ENCODE data around the gene TTL.

Gene TTL

GRCh38 chr2:112483042-112483473 lies 1.1 kb downstream of the TTL start:
- peak; percentile 46 for DNase-seq (ENCODE audit: extremely low spot score)
- POLR2A ChIA-PET, result interaction anchor here (1.2 to 1.6 kb wide), 4 partner anchors 8 to 100 kb away, joined by 3 to 10 read pairs (median 5); no protein-coding TSS in a partner anchor
- TF ChIP-seq BHLHE40 (IDR thresholded peaks at IDR 0.05; ENCODE audit: borderline replicate concordance), result no peak
- TF ChIP-seq SUZ12 (IDR thresholded peaks at IDR 0.05), result no peak
- TF ChIP-seq L3MBTL2 (conservative IDR thresholded peaks at IDR 0.05), result peak; percentile 79
- TF ChIP-seq HDGF (IDR thresholded peaks at IDR 0.05; ENCODE audit: borderline replicate concordance), result peak; percentile 82; the same call in 1 of the 2 replicates
- CTCF ChIA-PET, result interaction anchor here (0.7 to 1.2 kb wide), 3 partner anchors 18 to 462 kb away, joined by 3 to 4 read pairs (median 4); no protein-coding TSS in a partner anchor

GRCh38 chr2:112483831-112484230 lies 1.9 kb downstream of the TTL start:
- ChIA-PET POLR2A (interaction anchor here (1.2 to 1.6 kb wide), 2 partner anchors 57 to 100 kb away, joined by 3 to 5 read pairs; no protein-coding TSS in a partner anchor), CTCF (interaction anchor here (0.6 to 1.2 kb wide), 3 partner anchors 15 to 462 kb away, joined by 3 to 4 read pairs (median 4); no protein-coding TSS in a partner anchor)
- no peak for DNase-seq (ENCODE audit: extremely low spot score)
- TF ChIP-seq ARNT (IDR thresholded peaks at IDR 0.05) (no peak), L3MBTL2 (conservative IDR thresholded peaks at IDR 0.05) (no peak), PKNOX1 (IDR thresholded peaks at IDR 0.05) (no peak), HDGF (IDR thresholded peaks at IDR 0.05; ENCODE audit: borderline replicate concordance) (no peak), TARDBP (IDR thresholded peaks at IDR 0.05) (no peak), FOXM1 (IDR thresholded peaks at IDR 0.05; ENCODE audit: borderline replicate concordance) (no peak), SP1 (IDR thresholded peaks at IDR 0.05) (no peak), CTBP1 (IDR thresholded peaks at IDR 0.05; ENCODE audit: borderline replicate concordance) (no peak), FOXA1 (IDR thresholded peaks at IDR 0.05) (no peak), FOXK2 (IDR thresholded peaks at IDR 0.05) (no peak), NFRKB (IDR thresholded peaks at IDR 0.05) (no peak), ELF4 (IDR thresholded peaks at IDR 0.05) (no peak), SUZ12 (IDR thresholded peaks at IDR 0.05) (no peak), LEF1 (IDR thresholded peaks at IDR 0.05; ENCODE audit: borderline replicate concordance) (no peak), ZNF384 (IDR thresholded peaks at IDR 0.05) (no peak), BHLHE40 (IDR thresholded peaks at IDR 0.05; ENCODE audit: borderline replicate concordance) (no peak)

- ChIA-PET CTCF (no interaction called here), POLR2A (no interaction called here)
- TF ChIP-seq ZNF384 (IDR thresholded peaks at IDR 0.05) (no peak), L3MBTL2 (conservative IDR thresholded peaks at IDR 0.05) (no peak), FOXM1 (IDR thresholded peaks at IDR 0.05; ENCODE audit: borderline replicate concordance) (no peak), PKNOX1 (IDR thresholded peaks at IDR 0.05) (no peak), FOXA1 (IDR thresholded peaks at IDR 0.05) (no peak), CTBP1 (IDR thresholded peaks at IDR 0.05; ENCODE audit: borderline replicate concordance) (no peak), BHLHE40 (IDR thresholded peaks at IDR 0.05; ENCODE audit: borderline replicate concordance) (no peak), LEF1 (IDR thresholded peaks at IDR 0.05; ENCODE audit: borderline replicate concordance) (no peak), FOXK2 (IDR thresholded peaks at IDR 0.05) (no peak), HDGF (IDR thresholded peaks at IDR 0.05; ENCODE audit: borderline replicate concordance) (no peak), TARDBP (IDR thresholded peaks at IDR 0.05) (no peak), ARNT (IDR thresholded peaks at IDR 0.05) (no peak), NFRKB (IDR thresholded peaks at IDR 0.05) (no peak), ELF4 (IDR thresholded peaks at IDR 0.05) (no peak), SUZ12 (IDR thresholded peaks at IDR 0.05) (no peak), SP1 (IDR thresholded peaks at IDR 0.05) (no peak)
- DNase-seq (ENCODE audit: extremely low spot score), result no peak
Observed at GRCh38 chr2:112485849-112486248, 3.9 kb downstream of the TTL start.

- POLR2A ChIA-PET, result no interaction called here
- DNase-seq (ENCODE audit: extremely low spot score), result no peak
- TF ChIP-seq TARDBP (IDR thresholded peaks at IDR 0.05) (no peak), FOXK2 (IDR thresholded peaks at IDR 0.05) (no peak)
- CTCF ChIA-PET, result no interaction called here
Observed at GRCh38 chr2:112486895-112487294, 4.9 kb downstream of the TTL start.

GRCh38 chr2:112487444-112487961 lies 5.5 kb downstream of the TTL start:
- POLR2A ChIA-PET, result no interaction called here
- CTCF ChIA-PET, result no interaction called here
- TF ChIP-seq BHLHE40 (IDR thresholded peaks at IDR 0.05; ENCODE audit: borderline replicate concordance), result no peak
- no peak for TF ChIP-seq HDGF (IDR thresholded peaks at IDR 0.05; ENCODE audit: borderline replicate concordance)
- no peak for TF ChIP-seq FOXA1 (IDR thresholded peaks at IDR 0.05)
- no peak for TF ChIP-seq LEF1 (IDR thresholded peaks at IDR 0.05; ENCODE audit: borderline replicate concordance)
- TF ChIP-seq CTBP1 (IDR thresholded peaks at IDR 0.05; ENCODE audit: borderline replicate concordance), result no peak
- TF ChIP-seq ELF4 (IDR thresholded peaks at IDR 0.05), result no peak
- TF ChIP-seq ARNT (IDR thresholded peaks at IDR 0.05), result no peak
- no peak for TF ChIP-seq NFRKB (IDR thresholded peaks at IDR 0.05)
- no peak for TF ChIP-seq SP1 (IDR thresholded peaks at IDR 0.05)
- no peak for TF ChIP-seq PKNOX1 (IDR thresholded peaks at IDR 0.05)
- no peak for TF ChIP-seq TARDBP (IDR thresholded peaks at IDR 0.05)
- TF ChIP-seq L3MBTL2 (conservative IDR thresholded peaks at IDR 0.05), result no peak
- no peak for TF ChIP-seq SUZ12 (IDR thresholded peaks at IDR 0.05)
- TF ChIP-seq FOXK2 (IDR thresholded peaks at IDR 0.05), result no peak
- TF ChIP-seq ZNF384 (IDR thresholded peaks at IDR 0.05), result no peak
- no peak for TF ChIP-seq FOXM1 (IDR thresholded peaks at IDR 0.05; ENCODE audit: borderline replicate concordance)
- no peak for DNase-seq (ENCODE audit: extremely low spot score)

GRCh38 chr2:112488201-112488600 lies 6.2 kb downstream of the TTL start:
- DNase-seq (ENCODE audit: extremely low spot score), result no peak
- ChIA-PET CTCF (no interaction called here), POLR2A (interaction anchor here (0.6 kb wide), 1 partner anchor 225 kb away, joined by 3 read pairs; no protein-coding TSS in a partner anchor)
- TF ChIP-seq FOXM1 (IDR thresholded peaks at IDR 0.05; ENCODE audit: borderline replicate concordance) (no peak), FOXA1 (IDR thresholded peaks at IDR 0.05) (no peak), CTBP1 (IDR thresholded peaks at IDR 0.05; ENCODE audit: borderline replicate concordance) (no peak), HDGF (IDR thresholded peaks at IDR 0.05; ENCODE audit: borderline replicate concordance) (no peak), LEF1 (IDR thresholded peaks at IDR 0.05; ENCODE audit: borderline replicate concordance) (no peak), ELF4 (IDR thresholded peaks at IDR 0.05) (no peak), ARNT (IDR thresholded peaks at IDR 0.05) (no peak), ZNF384 (IDR thresholded peaks at IDR 0.05) (no peak), PKNOX1 (IDR thresholded peaks at IDR 0.05) (no peak), NFRKB (IDR thresholded peaks at IDR 0.05) (no peak), TARDBP (IDR thresholded peaks at IDR 0.05) (no peak)

Measured in HEK293T (cell line).